Caco-2 (cell line): Measurements from ENCODE around the gene TRIM15. TPM values are rescaled to one million over a fixed set of nuclear protein-coding genes. Genes with fewer than 3 reads are reported as not detected.

Experiments used
- BruUV-seq: library from RNA; stranded (reverse); fragments of 400-500 nt; replicated peaks from 2 replicates; lab custom pipeline; 2021; lab: Mats Ljungman, UMichigan
- CTCF ChIA-PET: fragments of 300-600 bp; sonication (Branson Sonifier 250); formaldehyde crosslinking; loops from one replicate; lab custom pipeline; 2022; ENCODE audit warnings: antibody characterized with exemption; lab: Charles Lee
- POLR2A ChIA-PET: fragments of 300-600 bp; sonication (Branson Sonifier 250); formaldehyde crosslinking; loops from one replicate; lab custom pipeline; 2022; ENCODE audit warnings: antibody characterized with exemption; lab: Charles Lee
- DNase-seq, 2 experiments: peaks; one replicate each; pipeline versions ENCODE4 v3.0.0 to v3.0.0-alpha.2; 2020 to 2022
- H3K27me3 ChIP-seq: replicated peaks from 2 replicates; pipeline ENCODE4 v1.6.0; 2011; ENCODE audit warnings: low read length; ENCODE audit not compliant: control insufficient read depth, insufficient read depth
- H3K36me3 ChIP-seq: 2 replicates; pipeline ENCODE4 v1.5.1; 2011; ENCODE audit warnings: low read length; ENCODE audit not compliant: control insufficient read depth, insufficient read depth
- H3K4me1 ChIP-seq: fragments of 250-450 bp; sonication (Bioruptor Pico); 2 replicates; pipeline ENCODE4 v1.5.1; 2020; ENCODE audit warnings: mild to moderate bottlenecking
- H3K4me3 ChIP-seq: 2 replicates; pipeline ENCODE4 v1.5.1; 2011; ENCODE audit warnings: low read depth, mild to moderate bottlenecking, control low read depth, low read length
- H3K9me3 ChIP-seq: fragments of 250-450 bp; sonication (Bioruptor Pico); 2 replicates; pipeline ENCODE4 v1.5.1; 2020; ENCODE audit warnings: mild to moderate bottlenecking, moderate library complexity
- H3K27ac Mint-ChIP-seq: one replicate; pipeline ENCODE4 v1.8.0; 2022; ENCODE audit warnings: mixed read lengths; ENCODE audit not compliant: unreplicated experiment
- H3K27me3 Mint-ChIP-seq: one replicate; pipeline ENCODE4 v1.8.0; 2022; ENCODE audit warnings: mixed read lengths; ENCODE audit not compliant: insufficient read depth, unreplicated experiment
- H3K36me3 Mint-ChIP-seq: one replicate; pipeline ENCODE4 v1.8.0; 2022; ENCODE audit warnings: mild to moderate bottlenecking, mixed read lengths; ENCODE audit not compliant: insufficient read depth, unreplicated experiment
- H3K4me1 Mint-ChIP-seq: one replicate; pipeline ENCODE4 v1.8.0; 2022; ENCODE audit warnings: low read depth, mixed read lengths; ENCODE audit not compliant: unreplicated experiment
- H3K4me3 Mint-ChIP-seq: one replicate; pipeline ENCODE4 v1.8.0; 2022; ENCODE audit warnings: mild to moderate bottlenecking, moderate library complexity, mixed read lengths; ENCODE audit not compliant: unreplicated experiment
- H3K9me3 Mint-ChIP-seq: one replicate; pipeline ENCODE4 v1.8.0; 2022; ENCODE audit warnings: mixed read lengths; ENCODE audit not compliant: unreplicated experiment
- intact Hi-C: fragments of 100-400 bp; cut with micrococcal nuclease; formaldehyde crosslinking; loops from one replicate; pipeline ENCODE4 v1.10.0; 2022; ENCODE audit not compliant: unreplicated experiment
- total RNA-seq: library from RNA; stranded (reverse); gene quantifications from 2 replicates; pipeline ENCODE4 v1.2.3, GENCODE V29; 2022
- TF ChIP-seq, protein P1 (sequence below), 2 experiments: fragments of 200-600 bp in 1 of 2; IDR thresholded peaks; 1 replicate in 1 of 2; 2 replicates in 1 of 2; pipeline versions ENCODE4 v1.5.1 to v1.8.0; 2011 to 2022; ENCODE audit warnings: antibody characterized with exemption in 1 of 2, control low read depth in 1 of 2, inconsistent platforms in 1 of 2, low read depth in 1 of 2, low read length in 1 of 2, mild to moderate bottlenecking in 1 of 2, moderate library complexity in 1 of 2; ENCODE audit not compliant: insufficient read depth in 1 of 2, severe bottlenecking in 1 of 2, unreplicated experiment in 1 of 2

TRIM15 gene
- total RNA-seq, 1 experiment from 2014 or later = 6.9 TPM

DNA sequence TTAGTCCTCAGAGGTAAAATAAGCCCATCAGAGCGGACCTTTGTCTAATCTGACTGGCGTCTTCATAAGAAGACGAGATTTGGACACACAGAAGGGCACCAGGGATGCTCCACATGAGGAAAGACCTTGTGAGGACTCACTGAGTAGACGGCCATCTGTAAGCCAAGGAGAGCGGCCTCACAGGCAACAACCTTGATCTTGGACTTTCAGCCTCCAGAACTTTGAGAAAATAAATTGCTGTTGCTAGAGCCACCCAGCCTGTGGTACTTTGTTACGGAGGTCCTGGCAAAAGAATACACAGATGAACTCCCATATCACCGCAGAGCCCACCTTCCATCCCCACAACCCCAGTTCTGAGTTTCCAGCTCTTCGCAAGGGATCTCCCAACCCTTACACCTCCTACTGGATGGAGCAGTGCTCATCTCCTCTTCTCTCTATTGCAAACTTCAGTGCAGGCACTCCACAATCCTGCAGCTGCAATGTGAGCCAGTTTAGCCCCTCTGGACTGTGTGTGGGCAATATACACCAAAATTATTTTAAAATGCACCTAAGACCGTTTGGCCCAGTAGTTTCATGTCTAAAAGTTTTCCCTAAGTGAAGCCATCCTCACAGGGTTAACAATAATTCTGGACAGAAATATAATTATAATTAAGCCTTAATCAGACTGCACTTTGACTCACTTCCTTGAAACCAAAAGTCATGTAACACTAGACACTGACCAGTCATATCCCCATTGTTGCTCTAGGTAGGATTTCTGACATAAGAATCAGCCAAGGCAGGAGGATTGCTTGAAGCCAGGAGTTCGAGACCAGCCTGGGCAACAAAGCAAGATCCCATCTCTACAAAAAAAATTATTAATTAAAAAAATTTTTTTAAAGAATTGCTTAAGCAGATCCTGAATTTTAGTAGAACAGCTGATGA lies 41.6 kb upstream of the TRIM15 start:
- no peaks in the 10 kb centered on the region for H3K27me3 ChIP-seq
- Mint-ChIP-seq H3K4me1 (peaks cover 28% of the 10 kb centered on the region), H3K9me3 (no peaks in the 10 kb centered on the region), H3K27me3 (no peaks in the 10 kb centered on the region), H3K36me3 (no peaks in the 10 kb centered on the region), H3K4me3 (no peak overlapping the region), H3K27ac (no peak overlapping the region)
- no peaks in the 10 kb centered on the region for H3K9me3 ChIP-seq
- ChIA-PET CTCF (interaction anchor here (1.5 kb wide), 1 partner anchor 19 kb away, joined by 8 read pairs; no protein-coding TSS in a partner anchor), POLR2A (no interaction called here)
- intact Hi-C loops = no loop called here
- no peaks in the 10 kb centered on the region for H3K36me3 ChIP-seq
- H3K4me1 ChIP-seq = peaks cover 35% of the 10 kb centered on the region
- TF ChIP-seq, protein P1, sequence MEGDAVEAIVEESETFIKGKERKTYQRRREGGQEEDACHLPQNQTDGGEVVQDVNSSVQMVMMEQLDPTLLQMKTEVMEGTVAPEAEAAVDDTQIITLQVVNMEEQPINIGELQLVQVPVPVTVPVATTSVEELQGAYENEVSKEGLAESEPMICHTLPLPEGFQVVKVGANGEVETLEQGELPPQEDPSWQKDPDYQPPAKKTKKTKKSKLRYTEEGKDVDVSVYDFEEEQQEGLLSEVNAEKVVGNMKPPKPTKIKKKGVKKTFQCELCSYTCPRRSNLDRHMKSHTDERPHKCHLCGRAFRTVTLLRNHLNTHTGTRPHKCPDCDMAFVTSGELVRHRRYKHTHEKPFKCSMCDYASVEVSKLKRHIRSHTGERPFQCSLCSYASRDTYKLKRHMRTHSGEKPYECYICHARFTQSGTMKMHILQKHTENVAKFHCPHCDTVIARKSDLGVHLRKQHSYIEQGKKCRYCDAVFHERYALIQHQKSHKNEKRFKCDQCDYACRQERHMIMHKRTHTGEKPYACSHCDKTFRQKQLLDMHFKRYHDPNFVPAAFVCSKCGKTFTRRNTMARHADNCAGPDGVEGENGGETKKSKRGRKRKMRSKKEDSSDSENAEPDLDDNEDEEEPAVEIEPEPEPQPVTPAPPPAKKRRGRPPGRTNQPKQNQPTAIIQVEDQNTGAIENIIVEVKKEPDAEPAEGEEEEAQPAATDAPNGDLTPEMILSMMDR (IDR thresholded peaks at IDR 0.05; ENCODE audit: insufficient read depth in 1 of 2, low read depth in 1 of 2, low read length in 1 of 2, severe bottlenecking in 1 of 2, unreplicated experiment in 1 of 2) = no peak
- no peak for DNase-seq
- no TSS peak for BruUV-seq
- no peak overlapping the region for H3K4me3 ChIP-seq

DNA sequence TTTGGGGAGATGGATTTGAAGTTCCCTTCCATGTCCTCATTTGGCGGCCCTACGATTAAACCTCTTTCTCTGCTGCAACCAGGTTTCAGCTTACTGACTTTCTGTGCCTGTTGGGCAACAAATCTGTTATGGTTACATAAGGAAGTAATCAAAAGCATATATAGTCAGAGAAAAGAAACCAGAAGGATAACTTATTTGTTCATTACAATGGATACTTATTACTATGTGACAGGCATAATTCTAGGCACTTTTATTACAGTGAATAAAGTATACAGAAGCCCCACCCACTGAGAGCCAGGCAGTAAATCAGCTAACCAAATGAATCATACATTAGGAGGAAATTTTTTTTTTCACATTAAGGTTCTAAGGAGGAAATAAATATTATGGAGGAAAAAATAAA lies 40.8 kb upstream of the TRIM15 start:
- no TSS peak for BruUV-seq
- H3K36me3 ChIP-seq = no peaks in the 10 kb centered on the region
- ChIA-PET CTCF (interaction anchor here (1.5 kb wide), 1 partner anchor 19 kb away, joined by 8 read pairs; no protein-coding TSS in a partner anchor), POLR2A (no interaction called here)
- Mint-ChIP-seq H3K27ac (no peak overlapping the region), H3K4me3 (no peak overlapping the region), H3K9me3 (no peaks in the 10 kb centered on the region), H3K36me3 (no peaks in the 10 kb centered on the region), H3K4me1 (peaks cover 28% of the 10 kb centered on the region), H3K27me3 (no peaks in the 10 kb centered on the region)
- intact Hi-C loops = no loop called here
- no peaks in the 10 kb centered on the region for H3K9me3 ChIP-seq
- no peak overlapping the region for H3K4me3 ChIP-seq
- H3K27me3 ChIP-seq = no peaks in the 10 kb centered on the region
- DNase-seq = no peak
- TF ChIP-seq, protein P1 (IDR thresholded peaks at IDR 0.05; ENCODE audit: insufficient read depth in 1 of 2, low read depth in 1 of 2, low read length in 1 of 2, severe bottlenecking in 1 of 2, unreplicated experiment in 1 of 2) = no peak
- peaks cover 35% of the 10 kb centered on the region for H3K4me1 ChIP-seq

DNA sequence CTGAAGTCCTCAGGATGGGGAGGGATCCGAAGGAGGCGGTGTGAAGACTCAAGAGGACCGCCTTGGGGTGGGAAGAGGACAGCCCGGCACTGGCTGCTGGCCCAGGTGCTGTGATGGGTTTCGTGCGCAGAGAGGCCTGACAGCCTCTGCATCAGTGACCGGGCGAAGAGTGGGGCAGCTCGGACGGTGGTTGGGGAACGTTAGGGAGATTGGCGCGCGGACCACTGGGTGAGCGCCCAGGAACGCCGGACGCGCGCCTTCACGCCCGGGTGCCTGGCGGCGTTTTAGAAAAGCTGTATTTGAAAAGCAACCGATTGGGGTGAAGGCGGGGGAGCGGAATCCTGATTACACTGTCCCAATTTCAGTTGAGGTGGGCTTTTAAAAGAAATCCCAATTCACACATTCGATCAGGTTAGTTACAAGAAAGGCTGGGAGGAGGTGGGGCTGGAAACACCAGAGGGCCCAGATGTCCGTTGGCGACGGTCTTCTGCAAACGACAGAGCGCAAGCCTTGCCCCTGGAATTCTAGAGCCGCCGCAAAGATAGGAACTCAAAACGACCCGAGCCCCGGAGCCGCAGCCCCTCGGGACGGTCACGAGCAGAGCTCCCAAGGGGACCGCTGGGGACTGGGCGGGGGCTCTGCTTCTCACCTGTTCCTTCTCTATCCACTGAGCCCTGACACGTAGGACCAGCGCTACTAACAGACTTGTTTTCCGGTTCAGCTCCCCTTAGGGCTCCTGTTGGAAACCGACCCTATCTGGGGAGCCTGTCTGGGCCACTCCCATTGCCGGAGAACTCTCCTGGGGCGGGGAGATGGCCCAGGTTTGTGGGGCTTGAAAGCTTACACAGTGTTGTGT lies 35.9 kb upstream of the TRIM15 start:
- CTCF ChIA-PET = interaction anchor here (0.6 to 1.2 kb wide), 2 partner anchors 24 kb away, joined by 3 to 9 read pairs; no protein-coding TSS in a partner anchor
- Mint-ChIP-seq H3K4me3 (no peak overlapping the region), H3K27me3 (no peaks in the 10 kb centered on the region), H3K9me3 (no peaks in the 10 kb centered on the region), H3K4me1 (peaks cover 30% of the 10 kb centered on the region), H3K36me3 (no peaks in the 10 kb centered on the region), H3K27ac (no peak overlapping the region)
- TF ChIP-seq, protein P1 (IDR thresholded peaks at IDR 0.05; ENCODE audit: insufficient read depth in 1 of 2, low read depth in 1 of 2, low read length in 1 of 2, severe bottlenecking in 1 of 2, unreplicated experiment in 1 of 2) = no peak
- POLR2A ChIA-PET = no interaction called here
- DNase-seq = no peak
- no TSS peak for BruUV-seq
- no peak overlapping the region for H3K4me3 ChIP-seq
- H3K27me3 ChIP-seq = no peaks in the 10 kb centered on the region
- peaks cover 41% of the 10 kb centered on the region for H3K4me1 ChIP-seq
- intact Hi-C loops = no loop called here
- no peaks in the 10 kb centered on the region for H3K9me3 ChIP-seq
- H3K36me3 ChIP-seq = no peaks in the 10 kb centered on the region
